Measurements from ENCODE around the gene LRRC40.

- TF ChIP-seq, protein P1, sequence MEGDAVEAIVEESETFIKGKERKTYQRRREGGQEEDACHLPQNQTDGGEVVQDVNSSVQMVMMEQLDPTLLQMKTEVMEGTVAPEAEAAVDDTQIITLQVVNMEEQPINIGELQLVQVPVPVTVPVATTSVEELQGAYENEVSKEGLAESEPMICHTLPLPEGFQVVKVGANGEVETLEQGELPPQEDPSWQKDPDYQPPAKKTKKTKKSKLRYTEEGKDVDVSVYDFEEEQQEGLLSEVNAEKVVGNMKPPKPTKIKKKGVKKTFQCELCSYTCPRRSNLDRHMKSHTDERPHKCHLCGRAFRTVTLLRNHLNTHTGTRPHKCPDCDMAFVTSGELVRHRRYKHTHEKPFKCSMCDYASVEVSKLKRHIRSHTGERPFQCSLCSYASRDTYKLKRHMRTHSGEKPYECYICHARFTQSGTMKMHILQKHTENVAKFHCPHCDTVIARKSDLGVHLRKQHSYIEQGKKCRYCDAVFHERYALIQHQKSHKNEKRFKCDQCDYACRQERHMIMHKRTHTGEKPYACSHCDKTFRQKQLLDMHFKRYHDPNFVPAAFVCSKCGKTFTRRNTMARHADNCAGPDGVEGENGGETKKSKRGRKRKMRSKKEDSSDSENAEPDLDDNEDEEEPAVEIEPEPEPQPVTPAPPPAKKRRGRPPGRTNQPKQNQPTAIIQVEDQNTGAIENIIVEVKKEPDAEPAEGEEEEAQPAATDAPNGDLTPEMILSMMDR (IDR thresholded peaks at IDR 0.05; ENCODE audit: low read depth, low read length): no peak
- TF ChIP-seq POLR2A (IDR thresholded peaks at IDR 0.05; ENCODE audit: extremely low read depth, insufficient read length): no peak
- no peak for TF ChIP-seq MAX (IDR thresholded peaks at IDR 0.05; ENCODE audit: low read depth, low read length)
Observed at GRCh38 chr1:70204600-70204999, 779 bp downstream of the LRRC40 start.

All from NB4 (cell line).